Fibroblast of skin of right quadriceps (primary cell): ENCODE results near the gene TMBIM4.
"Not testable (repeated sequence)": the region's sequence is repeated elsewhere in the genome, so short reads cannot be mapped to it uniquely, and the experiment has no call there.

Source experiments
- DNase-seq: peaks from one replicate; pipeline ENCODE4 v3.0.0-alpha.2; 2013

Gene TMBIM4

GRCh38 chr12:66182956-66183355 is 13.2 kb upstream of the TMBIM4 start:
- no peak for DNase-seq

DNA sequence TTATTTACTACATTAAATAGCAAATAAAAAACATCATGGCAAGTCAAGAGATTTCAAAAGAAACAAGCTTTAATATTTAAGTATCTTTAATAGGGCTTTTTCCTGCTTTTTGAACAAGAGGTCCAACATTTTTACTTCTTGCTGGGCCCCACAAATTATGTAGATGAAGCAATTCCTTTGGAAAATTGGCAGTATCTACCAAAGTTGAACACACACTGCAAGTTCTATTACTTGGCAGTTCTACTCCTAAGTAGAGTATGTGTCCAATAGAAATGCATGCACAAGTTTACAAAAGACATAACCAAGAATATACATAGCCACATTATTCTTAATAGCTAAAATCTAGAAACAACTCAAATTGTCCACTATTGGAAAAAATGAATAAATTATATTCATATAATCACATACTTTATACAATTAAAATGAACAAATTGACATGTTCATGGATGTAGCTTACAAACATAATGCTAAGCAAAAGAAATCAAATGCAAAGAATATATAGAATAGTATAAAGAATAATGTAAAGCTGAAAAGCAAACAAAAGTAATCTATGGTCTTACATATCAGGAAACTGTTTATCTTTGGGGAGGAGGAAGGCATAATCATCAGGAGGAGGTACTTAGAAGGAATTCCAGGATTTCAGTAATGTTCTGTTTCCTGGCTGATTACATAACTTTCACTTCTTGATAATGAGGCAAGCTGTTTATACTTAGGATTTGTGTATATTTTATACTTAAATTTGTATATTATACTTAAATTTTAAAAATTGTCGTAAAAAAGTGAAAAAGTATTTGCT is 6.5 kb upstream of the TMBIM4 start:
- no peak for DNase-seq

DNA sequence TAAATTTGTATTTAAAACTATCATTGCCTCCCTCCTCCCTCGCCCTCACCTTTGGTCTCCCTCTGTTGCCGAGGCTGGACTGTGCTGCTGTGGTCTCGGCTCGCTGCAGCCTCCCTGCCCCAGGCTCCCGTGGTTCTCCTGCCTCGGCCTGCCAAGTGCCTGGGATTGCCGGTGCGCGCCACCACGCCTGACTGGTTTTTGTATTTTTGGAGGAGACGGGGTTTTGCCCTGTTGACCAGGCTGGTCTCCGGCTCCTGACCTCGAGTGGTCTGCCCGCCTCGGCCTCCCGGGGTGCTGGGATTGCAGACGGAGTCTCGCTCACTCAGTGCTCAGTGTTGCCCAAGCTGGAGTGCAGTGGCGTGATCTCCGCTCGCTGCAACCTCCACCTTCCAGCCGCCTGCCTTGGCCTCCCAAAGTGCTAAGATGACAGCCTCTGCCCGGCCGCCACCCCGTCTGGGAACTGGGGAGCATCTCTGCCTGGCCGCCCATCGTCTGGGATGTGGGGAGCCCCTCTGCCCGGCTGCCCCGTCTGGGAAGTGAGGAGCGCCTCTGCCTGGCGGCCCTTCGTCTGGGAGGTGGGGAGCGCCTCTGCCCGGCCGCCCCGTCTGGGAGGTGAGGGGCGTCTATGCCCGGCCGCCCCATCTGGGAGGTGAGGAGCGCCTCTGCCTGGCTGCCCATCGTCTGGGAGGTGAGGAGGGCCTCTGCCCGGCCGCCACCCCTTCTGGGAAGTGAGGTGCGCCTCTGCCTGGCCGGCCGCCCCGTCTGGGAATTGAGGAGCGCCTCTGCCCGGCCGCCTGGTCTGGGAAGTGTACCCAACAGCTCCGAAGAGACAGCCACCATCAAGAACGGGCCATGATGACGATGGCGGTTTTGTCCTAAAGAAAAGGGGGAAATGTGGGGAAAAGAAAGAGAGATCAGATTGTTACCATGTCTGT is 4.9 kb upstream of the TMBIM4 start:
- DNase-seq: not testable (repeated sequence)

DNA sequence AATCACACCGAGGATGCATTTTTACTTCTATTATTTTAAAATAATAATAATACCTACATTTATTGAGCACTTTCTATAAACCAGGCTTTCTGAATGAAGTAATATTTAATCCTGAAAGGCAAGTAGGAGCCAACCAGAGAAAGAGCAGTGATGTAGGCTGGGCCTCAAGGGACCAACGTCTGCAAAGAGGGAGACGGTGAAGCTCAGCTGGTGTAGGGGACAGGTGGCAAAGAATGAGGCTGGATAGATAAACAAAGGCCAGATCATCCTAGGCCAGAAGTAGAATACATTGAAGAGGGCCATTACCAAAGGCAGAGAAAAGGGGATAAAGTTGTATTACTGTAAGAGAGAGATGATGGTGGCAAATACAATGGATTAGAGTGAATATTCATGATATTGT is 810 bp upstream of the TMBIM4 start:
- no peak for DNase-seq

GRCh38 chr12:66168410-66168809 is 1.4 kb downstream of the TMBIM4 start:
- no peak for DNase-seq

- DNase-seq: no peak
Observed at GRCh38 chr12:66166561-66166960, 3.2 kb downstream of the TMBIM4 start.

GRCh38 chr12:66165141-66165540 is 4.7 kb downstream of the TMBIM4 start:
- no peak for DNase-seq

DNA sequence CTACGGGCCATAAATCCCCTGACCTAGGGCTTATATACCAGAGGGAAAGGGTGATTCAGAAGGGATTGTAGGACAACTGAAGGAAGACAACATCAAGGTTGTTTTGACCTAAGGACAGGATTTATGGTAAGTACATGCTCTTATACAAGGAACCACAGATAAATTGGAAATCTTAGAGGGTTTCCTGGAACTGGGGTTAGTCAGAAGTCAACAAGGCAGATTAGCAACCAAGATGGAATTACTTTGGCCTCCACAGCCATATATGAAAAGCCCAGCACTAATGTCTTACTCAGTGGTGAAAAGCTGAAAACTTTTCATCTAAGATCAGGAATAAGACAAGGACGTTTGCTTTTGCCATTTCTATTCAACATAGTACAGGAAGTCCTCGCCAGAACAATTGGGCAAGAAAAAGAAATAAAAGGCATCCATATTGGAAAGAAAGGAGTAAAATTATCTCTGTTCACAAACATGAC is 5.4 kb downstream of the TMBIM4 start:
- peak; percentile 14 for DNase-seq

- DNase-seq: no peak
Observed at GRCh38 chr12:66163289-66163688, 6.5 kb downstream of the TMBIM4 start.

DNA sequence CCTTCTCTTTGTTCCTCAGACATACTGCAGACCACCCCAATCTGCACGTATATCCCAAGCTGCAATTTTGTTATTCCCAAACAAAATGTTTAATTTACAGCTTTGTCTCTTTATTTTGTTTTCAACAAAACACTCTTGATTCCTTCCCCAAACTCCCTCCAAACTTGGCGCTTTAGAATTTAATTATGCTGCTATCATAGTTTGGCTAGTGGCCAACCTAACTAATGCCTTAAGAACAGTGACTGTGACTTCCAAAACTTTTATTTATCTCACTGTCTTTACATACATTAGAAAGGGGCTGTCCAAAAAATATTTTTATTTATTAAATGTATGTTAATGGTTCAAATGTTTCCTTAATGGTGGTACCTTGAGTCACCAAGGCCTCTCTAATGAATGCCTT is 7.1 kb downstream of the TMBIM4 start:
- no peak for DNase-seq

- DNase-seq: no peak
Observed at GRCh38 chr12:66160704-66161103, 9.1 kb downstream of the TMBIM4 start.

DNA sequence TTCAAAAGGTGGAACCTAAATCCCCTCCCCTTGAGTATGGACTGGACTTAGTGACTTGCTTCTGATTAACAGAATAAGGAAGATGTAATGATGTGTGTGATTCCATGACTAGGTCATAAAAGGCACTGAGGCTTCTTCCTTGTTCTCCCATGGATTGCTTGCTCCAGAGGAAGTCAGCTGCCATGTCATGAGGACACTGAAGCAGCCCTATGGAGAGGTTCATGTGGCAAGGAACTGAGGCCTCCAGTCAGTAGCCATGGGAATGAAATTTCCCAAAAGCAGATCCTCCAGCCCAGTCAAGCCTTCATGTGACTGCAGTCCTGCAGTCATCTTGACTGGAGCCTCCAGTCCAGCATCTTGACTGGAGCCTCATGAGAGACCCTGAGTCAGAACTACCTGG is 10.7 kb downstream of the TMBIM4 start:
- no peak for DNase-seq

DNA sequence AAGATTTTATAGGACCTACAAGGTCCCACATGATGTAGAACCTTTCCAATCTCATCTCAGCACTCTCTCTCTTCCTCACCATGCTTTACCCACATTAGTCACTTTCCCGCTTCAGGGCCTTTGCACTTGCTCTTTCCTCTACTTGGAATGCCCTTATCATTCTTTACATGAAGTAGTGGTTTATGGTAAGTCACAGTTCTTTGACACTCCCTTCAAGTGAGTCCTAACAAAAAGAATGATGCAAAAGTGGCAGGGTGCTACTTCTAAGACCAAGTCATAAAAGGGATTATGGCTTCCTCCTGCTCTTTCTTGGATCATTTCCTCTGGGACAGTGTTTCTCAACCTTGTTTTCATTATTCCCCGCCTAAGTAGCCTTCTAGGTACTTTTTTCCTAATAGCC is 13.1 kb downstream of the TMBIM4 start:
- DNase-seq: no peak

- DNase-seq: no peak
Observed at GRCh38 chr12:66154776-66155175, 15.0 kb downstream of the TMBIM4 start.

- peak; percentile 38 for DNase-seq
Observed at GRCh38 chr12:66152732-66153131, 17.1 kb downstream of the TMBIM4 start.

- no peak for DNase-seq
Observed at GRCh38 chr12:66149702-66150398, 19.9 kb downstream of the TMBIM4 start.

DNA sequence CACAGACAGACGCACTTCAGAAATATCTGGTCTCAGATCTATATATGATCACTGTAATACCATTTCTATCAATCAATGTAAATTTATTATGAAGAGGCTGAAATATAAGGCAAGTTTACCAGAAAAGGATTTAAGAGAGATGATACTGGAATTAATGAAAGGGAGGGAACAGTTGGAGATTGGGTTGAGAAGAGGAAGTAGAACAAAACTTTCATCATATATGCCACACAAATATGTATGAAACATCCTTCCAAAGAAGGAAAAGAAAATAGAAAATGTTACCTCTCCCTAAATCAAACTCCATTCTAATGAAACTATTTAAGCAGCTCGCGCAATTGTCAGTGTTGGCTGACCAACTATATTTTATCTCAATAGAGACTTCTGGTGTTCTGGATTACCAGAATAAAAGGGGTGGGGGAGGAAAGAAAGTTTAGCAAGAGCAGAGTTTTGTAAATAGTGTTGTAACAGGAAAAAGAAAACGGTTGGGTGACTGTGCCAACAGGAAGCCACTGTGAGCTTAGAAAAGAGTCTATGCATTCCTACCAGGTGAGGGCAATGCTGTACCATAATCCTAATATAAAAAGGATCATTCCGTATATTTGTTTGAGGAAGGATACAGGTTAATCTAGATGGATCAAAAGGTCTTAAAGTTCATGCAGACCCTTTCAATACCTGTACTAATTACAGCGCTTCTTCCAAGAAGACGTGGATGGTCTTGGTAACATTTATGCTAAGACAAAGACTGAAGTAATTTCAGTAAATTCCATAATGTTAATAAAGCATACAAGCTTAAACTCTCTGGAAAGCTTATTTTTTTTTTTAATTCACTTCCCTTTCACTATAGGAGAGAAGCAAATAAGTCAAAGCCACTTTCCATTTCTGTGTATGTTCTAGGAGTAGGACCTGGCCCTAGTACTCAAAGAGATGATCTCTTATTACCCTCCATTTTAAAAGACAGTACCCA is 24.7 kb downstream of the TMBIM4 start:
- peak; percentile 70 for DNase-seq

- DNase-seq: no peak
Observed at GRCh38 chr12:66143868-66144267, 25.9 kb downstream of the TMBIM4 start.

DNA sequence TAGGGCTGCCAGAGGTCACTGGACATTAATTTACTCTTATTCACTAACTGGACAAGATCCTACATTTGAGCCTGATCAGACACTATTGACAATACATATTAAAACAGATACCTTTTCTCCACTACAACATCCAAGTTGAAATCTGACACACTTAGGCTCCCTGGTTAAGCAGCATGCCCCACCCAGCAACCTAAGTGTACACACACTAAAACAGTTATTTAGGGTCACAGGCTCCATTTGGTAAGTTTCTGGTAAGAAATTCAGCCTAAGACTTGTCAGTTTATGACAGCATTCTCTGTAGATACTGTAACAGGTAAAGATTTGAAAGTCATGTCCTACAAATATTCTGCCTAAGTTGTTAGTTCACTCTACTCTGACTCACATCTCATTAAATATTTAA is 27.0 kb downstream of the TMBIM4 start:
- DNase-seq: no peak

- DNase-seq: no peak
Observed at GRCh38 chr12:66141299-66141698, 28.5 kb downstream of the TMBIM4 start.

DNA sequence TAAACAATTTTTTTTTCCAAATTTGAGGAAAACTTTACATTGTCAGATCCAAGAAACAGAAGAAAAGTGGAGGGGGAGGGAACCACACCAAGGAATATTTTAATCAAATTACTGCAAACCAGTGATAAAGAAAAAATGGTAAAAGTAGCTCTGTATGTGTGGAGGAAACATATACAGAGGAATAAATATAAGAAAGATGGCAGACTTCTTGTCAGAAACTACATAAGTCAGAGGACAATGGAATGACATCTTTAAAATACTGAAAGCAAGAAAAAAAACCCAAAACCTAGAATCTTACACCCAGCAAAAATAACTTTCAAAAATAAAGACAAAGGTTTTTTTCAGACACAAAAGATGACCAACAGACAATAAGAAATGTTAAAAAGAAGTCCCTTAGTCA is 29.1 kb downstream of the TMBIM4 start:
- DNase-seq: peak; percentile 19

DNA sequence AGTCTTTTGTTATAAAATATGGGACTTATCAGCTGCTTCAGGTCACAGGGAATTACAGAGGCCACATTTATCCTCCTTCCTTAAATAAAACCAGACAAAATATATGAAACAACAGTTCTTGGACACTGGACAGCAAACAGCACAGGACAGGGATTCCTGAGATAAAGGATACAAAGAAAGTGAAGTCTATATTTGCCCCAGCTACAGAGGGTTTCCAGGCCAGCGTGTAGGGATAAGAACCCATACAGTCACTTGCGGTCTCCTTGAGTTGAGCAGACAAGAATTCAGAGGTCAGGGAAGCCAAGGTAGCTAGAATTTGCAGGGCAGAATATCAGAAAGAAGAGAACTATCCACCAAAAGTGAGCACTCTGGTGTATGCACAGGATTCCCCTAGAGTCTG is 30.5 kb downstream of the TMBIM4 start:
- DNase-seq: no peak
